Esophagus (tissue), 2 donors: ENCODE data around the gene DMBT1. TPM values are rescaled to one million over a fixed set of nuclear protein-coding genes. Genes with fewer than 3 reads are reported as not detected.

Source experiments
- H3K27ac ChIP-seq, 2 donors: one replicate each; pipeline ENCODE4 v1.5.1; 2013; ENCODE audit warnings: low read depth in 2 of 2, mild to moderate bottlenecking in 2 of 2, inconsistent platforms in 1 of 2, low read length in 1 of 2, moderate library complexity in 1 of 2
- H3K27me3 ChIP-seq, 2 donors: one replicate each; pipeline ENCODE4 v1.6.1; 2013; ENCODE audit warnings: low read length in 2 of 2, control low read depth in 1 of 2, mild to moderate bottlenecking in 1 of 2; ENCODE audit not compliant: insufficient read depth in 2 of 2, control insufficient read depth in 1 of 2
- H3K36me3 ChIP-seq, 2 donors: one replicate each; pipeline ENCODE4 v1.6.1; 2013; ENCODE audit warnings: low read length in 1 of 2; ENCODE audit not compliant: control insufficient read depth in 2 of 2, insufficient read depth in 2 of 2
- H3K4me1 ChIP-seq, 2 donors: one replicate each; pipeline ENCODE4 v1.6.1; 2013; ENCODE audit warnings: low read length in 1 of 2; ENCODE audit not compliant: control insufficient read depth in 2 of 2, insufficient read depth in 2 of 2
- H3K4me3 ChIP-seq, 2 donors: one replicate each; pipeline ENCODE4 v1.5.1; 2013; ENCODE audit warnings: low read length in 2 of 2, mild to moderate bottlenecking in 2 of 2, low read depth in 1 of 2, moderate library complexity in 1 of 2
- H3K9me3 ChIP-seq, 2 donors: one replicate each; pipeline ENCODE4 v1.6.1; 2013; ENCODE audit warnings: mild to moderate bottlenecking in 2 of 2, low read depth in 1 of 2, low read length in 1 of 2, moderate library complexity in 1 of 2; ENCODE audit not compliant: control insufficient read depth in 2 of 2, insufficient read depth in 1 of 2
- WGBS, 2 donors: extraction: QIAGEN DNeasy Blood & Tissue Kit; methylation state at CpG; one replicate each; pipeline ENCODE4 v1.1.7; 2013; 5-methylcytosine and 5-hydroxymethylcytosine counted together
- polyA plus RNA-seq, 2 donors: library from polyadenylated mRNA; stranded (reverse); fragments of 200-250 nt; gene quantifications; one replicate each; pipeline ENCODE4 v1.2.3, GENCODE V29; 2013
- donor health status: healthy with polysubstance abuse.
- donor health status: Bipolar disorder and iron deficiency.

Gene DMBT1
- polyA plus RNA-seq, 2 donors, result 0.16 to 0.35 TPM

DNA sequence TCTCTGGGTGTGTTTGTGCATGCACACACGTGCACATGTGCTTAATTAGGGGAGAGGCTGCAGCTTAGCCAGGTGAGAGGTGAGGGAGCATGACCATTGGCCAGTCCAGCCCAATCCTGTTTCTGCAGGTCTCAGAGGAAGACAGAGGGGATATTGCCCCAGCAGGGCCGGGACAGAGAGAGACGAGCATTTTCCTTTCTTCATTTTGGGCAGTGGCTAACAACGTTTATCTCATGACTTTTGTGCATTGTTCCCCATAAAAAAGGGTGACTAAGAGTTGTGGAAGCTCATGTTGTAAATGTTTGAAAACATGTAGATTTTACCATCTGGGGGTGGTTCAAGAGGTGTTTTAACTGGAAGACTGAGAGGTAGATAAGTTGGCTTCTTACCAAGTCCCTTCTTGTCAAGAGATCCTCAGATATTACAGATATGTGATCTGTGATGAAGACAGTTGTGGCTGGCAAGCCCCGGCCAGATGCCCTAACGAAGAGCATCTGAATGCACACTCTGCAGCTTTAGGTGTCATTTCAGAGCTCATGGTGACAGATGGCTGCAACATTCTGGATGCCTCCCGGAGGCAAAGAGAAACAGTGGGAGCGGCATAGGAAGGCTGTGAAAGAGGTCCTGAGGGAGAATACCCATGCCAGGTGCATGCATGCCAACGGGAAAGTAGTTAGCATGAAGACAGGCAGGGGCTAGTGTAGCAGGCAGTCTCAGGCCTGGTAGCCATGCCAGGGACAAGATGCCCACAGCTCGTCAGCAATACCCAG lies 16.7 kb upstream of the DMBT1 start:
- Histone ChIP-seq H3K4me3 (no peak overlapping the region), H3K36me3 (no peaks in the 10 kb centered on the region), H3K4me1 (peaks cover 0 to 5% of the 10 kb centered on the region in 2 donors), H3K27me3 (no peaks in the 10 kb centered on the region), H3K9me3 (no peaks in the 10 kb centered on the region), H3K27ac (no peak overlapping the region)
- 52 to 55% methylated on average over 10 of the region's 10 CpGs for WGBS, 2 donors

DNA sequence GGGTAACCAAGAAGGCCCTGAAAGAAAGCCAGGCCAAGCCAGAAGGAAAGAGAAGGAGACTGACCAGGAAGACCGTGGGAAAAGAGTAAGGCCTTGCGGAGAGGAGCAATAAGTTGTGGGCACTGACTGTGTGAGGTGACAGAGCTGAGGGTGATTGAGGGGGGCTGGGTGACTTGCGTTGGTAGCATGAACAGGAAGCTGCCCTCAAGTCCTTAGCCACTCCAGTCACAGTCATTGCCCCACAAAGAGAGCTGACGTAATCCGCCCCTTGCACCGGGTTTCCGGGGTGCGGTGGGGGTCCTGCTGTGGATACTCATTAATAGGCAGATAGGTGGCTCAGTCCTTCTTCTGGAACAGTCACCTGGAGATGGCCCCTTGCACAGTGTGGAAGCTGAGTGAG lies 16.1 kb upstream of the DMBT1 start:
- WGBS, 2 donors, result 90 to 93% methylated on average over 8 of the region's 8 CpGs
- no peak overlapping the region for H3K4me3 ChIP-seq

GRCh38 chr10:122546242-122546641 lies 14.3 kb upstream of the DMBT1 start:
- Histone ChIP-seq H3K36me3 (no peaks in the 10 kb centered on the region), H3K4me3 (no peak overlapping the region), H3K27me3 (no peaks in the 10 kb centered on the region), H3K9me3 (no peaks in the 10 kb centered on the region), H3K27ac (no peak overlapping the region), H3K4me1 (peaks cover 0 to 8% of the 10 kb centered on the region in 2 donors)
- WGBS, 2 donors, result 96% methylated on average over 8 of the region's 8 CpGs

More for the DNA sequence above, 16.1 kb upstream of the DMBT1 start:
- H3K27me3 ChIP-seq, result no peaks in the 10 kb centered on the region
- peaks cover 0 to 5% of the 10 kb centered on the region in 2 donors for H3K4me1 ChIP-seq
- H3K36me3 ChIP-seq, result no peaks in the 10 kb centered on the region
- H3K27ac ChIP-seq, result no peak overlapping the region
- no peaks in the 10 kb centered on the region for H3K9me3 ChIP-seq

DNA sequence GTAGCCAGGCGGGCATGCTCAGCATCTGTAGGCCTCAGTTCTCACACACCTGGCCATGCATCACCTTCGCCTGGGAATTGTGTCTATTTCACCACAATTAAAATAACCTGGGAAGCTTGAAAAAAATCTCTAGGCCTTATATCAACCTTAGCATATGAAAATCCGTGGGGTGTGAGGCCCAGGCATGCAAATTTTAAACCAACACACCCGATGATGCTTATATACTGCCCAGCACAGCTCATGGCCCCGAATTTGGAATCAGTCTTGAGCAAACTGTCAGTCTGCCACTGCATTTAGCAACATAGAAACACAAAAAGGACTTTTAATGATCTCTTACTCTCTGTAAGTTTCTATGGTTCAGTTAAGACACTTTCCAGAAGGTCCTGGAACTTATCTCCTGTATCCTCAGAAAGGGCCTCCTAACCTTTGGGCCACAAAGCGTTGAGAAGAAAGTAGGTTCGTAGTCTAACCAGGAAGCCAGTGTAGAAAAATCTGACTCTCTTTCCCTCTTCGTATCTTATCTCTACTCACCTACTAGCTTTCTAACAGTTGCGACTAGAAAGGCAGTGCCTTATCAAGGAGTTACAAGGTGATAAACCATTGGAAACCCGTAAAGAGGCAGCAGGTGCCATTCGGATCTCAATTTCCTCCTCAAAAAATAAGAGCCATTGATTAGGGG lies 12.0 kb upstream of the DMBT1 start:
- Histone ChIP-seq H3K36me3 (no peaks in the 10 kb centered on the region), H3K9me3 (no peaks in the 10 kb centered on the region), H3K4me1 (peaks cover 0 to 8% of the 10 kb centered on the region in 2 donors), H3K27ac (no peak overlapping the region), H3K27me3 (no peaks in the 10 kb centered on the region), H3K4me3 (no peak overlapping the region)
- 75 to 89% methylated on average over 11 of the region's 11 CpGs for WGBS, 2 donors

DNA sequence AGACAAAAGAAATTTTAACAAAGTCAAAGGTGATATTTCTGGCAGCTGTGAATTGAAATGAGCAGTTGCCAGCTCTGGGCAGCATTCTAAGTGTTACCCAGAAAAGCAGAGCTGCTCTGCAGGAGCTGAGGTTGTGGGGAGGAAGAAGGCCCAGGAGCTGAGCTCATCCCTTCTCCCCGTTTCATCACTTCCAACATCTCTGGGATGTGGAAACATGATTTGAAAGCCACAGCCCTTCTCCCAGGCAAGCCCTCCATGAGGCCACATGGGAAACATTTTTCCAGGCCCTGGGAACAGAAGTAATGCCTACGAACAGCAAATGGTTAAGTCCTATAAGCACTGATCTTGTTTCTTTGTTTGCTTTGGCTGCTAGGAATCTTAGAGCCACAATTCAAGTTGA lies 10.9 kb upstream of the DMBT1 start:
- H3K27ac ChIP-seq, result no peak overlapping the region
- H3K36me3 ChIP-seq, result no peaks in the 10 kb centered on the region
- H3K4me1 ChIP-seq, result peaks cover 0 to 3% of the 10 kb centered on the region in 2 donors
- no peak overlapping the region for H3K4me3 ChIP-seq
- WGBS, 2 donors, result 91 to 92% methylated on average over 2 of the region's 2 CpGs
- no peaks in the 10 kb centered on the region for H3K9me3 ChIP-seq
- H3K27me3 ChIP-seq, result no peaks in the 10 kb centered on the region

DNA sequence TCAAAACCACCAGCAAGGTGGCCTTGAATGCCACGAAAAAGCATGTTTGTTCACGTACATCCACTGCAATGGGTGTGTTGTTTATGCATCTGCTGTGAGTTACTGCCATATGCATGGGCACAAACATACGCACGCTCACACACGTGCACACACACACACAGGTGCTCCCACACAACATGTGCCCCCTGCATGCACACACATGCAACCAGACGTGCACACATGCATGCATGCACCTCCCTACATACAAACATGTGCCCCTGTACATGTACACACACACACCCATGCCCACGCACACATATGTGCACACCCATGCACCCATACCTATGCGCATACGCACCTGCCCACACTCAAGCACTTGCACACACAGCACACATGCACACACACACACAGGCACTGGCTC lies 10.1 kb upstream of the DMBT1 start:
- H3K9me3 ChIP-seq, result no peaks in the 10 kb centered on the region
- peaks cover 0 to 3% of the 10 kb centered on the region in 2 donors for H3K4me1 ChIP-seq
- WGBS, 2 donors, result 96 to 97% methylated on average over 9 of the region's 9 CpGs
- no peaks in the 10 kb centered on the region for H3K36me3 ChIP-seq
- no peaks in the 10 kb centered on the region for H3K27me3 ChIP-seq
- no peak overlapping the region for H3K27ac ChIP-seq
- no peak overlapping the region for H3K4me3 ChIP-seq

DNA sequence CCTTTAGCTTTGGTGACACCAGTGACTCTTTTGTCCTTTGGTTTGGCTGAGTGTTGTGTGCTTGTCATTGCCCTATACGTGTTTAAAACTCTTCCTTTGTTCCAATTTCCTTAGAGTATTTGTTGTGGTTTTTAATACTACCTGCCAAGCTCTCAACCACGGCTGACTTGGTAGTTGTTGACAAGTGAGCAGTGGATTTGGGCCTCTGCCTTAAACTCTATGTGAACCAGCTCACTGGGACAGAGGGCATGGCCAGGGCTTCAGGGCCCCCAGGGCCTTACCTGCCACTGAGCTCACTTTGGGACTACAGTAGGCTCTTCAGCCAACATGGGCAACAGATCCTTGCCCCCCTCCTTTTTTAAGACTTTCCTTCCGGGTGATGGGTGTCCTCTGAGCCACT lies 9.6 kb upstream of the DMBT1 start:
- Histone ChIP-seq H3K4me3 (no peak overlapping the region), H3K9me3 (no peaks in the 10 kb centered on the region), H3K36me3 (no peaks in the 10 kb centered on the region), H3K27ac (no peak overlapping the region), H3K4me1 (peaks cover 0 to 3% of the 10 kb centered on the region in 2 donors), H3K27me3 (no peaks in the 10 kb centered on the region)
- 42 to 54% methylated on average over 3 of the region's 3 CpGs for WGBS, 2 donors

DNA sequence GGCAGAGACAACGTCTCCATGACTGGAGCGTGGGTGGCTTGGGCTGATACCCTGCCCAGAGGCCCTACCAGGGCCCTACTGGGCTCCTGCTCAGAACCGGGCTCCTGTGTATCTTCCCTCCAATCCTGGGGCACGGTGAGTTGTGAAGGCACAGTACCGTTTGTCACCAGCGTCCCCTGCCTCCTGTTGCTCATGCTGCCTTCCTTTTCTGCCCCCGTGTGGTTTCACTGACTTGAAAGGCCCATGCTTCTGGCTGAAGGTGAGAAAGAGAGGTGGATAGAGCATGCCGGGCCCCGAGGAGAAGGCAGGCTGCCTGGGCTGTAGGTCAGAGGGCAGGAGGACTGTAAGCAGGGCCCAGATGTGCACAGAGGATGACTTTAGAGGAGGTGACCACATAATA lies 9.1 kb upstream of the DMBT1 start:
- 62 to 65% methylated on average over 9 of the region's 9 CpGs for WGBS, 2 donors

DNA sequence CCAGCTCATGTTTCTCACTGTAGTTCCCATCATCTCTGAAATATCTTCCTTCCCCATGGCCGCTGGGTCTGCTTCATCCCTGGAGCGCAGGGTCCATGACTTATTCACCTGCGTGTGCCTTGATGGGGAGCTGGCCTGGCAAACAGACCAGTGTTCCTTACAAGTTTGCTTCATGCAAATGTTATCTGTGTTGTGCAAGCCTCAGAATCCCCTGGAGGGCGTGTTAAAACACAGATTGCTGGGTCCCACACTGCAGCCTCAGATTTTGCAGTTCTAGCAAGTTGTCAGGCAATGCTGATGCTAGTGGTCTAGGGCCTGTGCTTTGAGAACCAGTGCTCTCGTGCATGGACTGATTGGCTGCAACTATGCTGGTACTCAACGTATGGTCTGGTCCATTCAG lies 7.2 kb upstream of the DMBT1 start:
- Histone ChIP-seq H3K36me3 (no peaks in the 10 kb centered on the region), H3K4me3 (no peak overlapping the region), H3K27ac (no peak overlapping the region), H3K27me3 (no peaks in the 10 kb centered on the region), H3K9me3 (peaks cover 0 to 2% of the 10 kb centered on the region in 2 donors), H3K4me1 (peaks cover 0 to 3% of the 10 kb centered on the region in 2 donors)
- WGBS, 2 donors, result 91 to 92% methylated on average over 6 of the region's 6 CpGs

More for the DNA sequence above, 9.1 kb upstream of the DMBT1 start:
- Histone ChIP-seq H3K9me3 (peaks cover 0 to 2% of the 10 kb centered on the region in 2 donors), H3K36me3 (no peaks in the 10 kb centered on the region), H3K27ac (no peak overlapping the region), H3K4me1 (peaks cover 0 to 3% of the 10 kb centered on the region in 2 donors), H3K4me3 (no peak overlapping the region), H3K27me3 (no peaks in the 10 kb centered on the region)
